HG03571 (cell line): ENCODE results near the gene TESK1.

Experiments
- ATAC-seq: cut with Tn5 transposase; IDR thresholded peaks from one replicate; pipeline ENCODE4 v1.9.1; 2021; ENCODE audit not compliant: unreplicated experiment

TESK1 gene

GRCh38 chr9:35604578-35605350 is at the start of gene TESK1:
TSS of gene TESK1 (plus strand) at chr9:35605262. CDS start at chr9:35605620, 358 bp downstream.
- peak; percentile 40 for ATAC-seq

GRCh38 chr9:35555881-35556280 is 49.2 kb upstream of the TESK1 start:
- ATAC-seq: no peak

- no peak for ATAC-seq
Measured at GRCh38 chr9:35556776-35557175, 48.3 kb upstream of the TESK1 start.

GRCh38 chr9:35557320-35557719 is 47.7 kb upstream of the TESK1 start:
- no peak for ATAC-seq

- no peak for ATAC-seq
Measured at GRCh38 chr9:35558185-35558584, 46.9 kb upstream of the TESK1 start.

- ATAC-seq: no peak
Measured at GRCh38 chr9:35559792-35560530, 45.1 kb upstream of the TESK1 start.

- ATAC-seq: no peak
Measured at GRCh38 chr9:35560625-35561337, 44.3 kb upstream of the TESK1 start.

- ATAC-seq: no peak
Measured at GRCh38 chr9:35561468-35562261, 43.4 kb upstream of the TESK1 start.

- no peak for ATAC-seq
Measured at GRCh38 chr9:35562895-35563780, 41.9 kb upstream of the TESK1 start.

GRCh38 chr9:35563791-35564197 is 41.3 kb upstream of the TESK1 start:
- ATAC-seq: no peak

- ATAC-seq: no peak
Measured at GRCh38 chr9:35564658-35565061, 40.4 kb upstream of the TESK1 start.

GRCh38 chr9:35566417-35566816 is 38.6 kb upstream of the TESK1 start:
- no peak for ATAC-seq

GRCh38 chr9:35568196-35568595 is 36.9 kb upstream of the TESK1 start:
- ATAC-seq: no peak

GRCh38 chr9:35569206-35569605 is 35.9 kb upstream of the TESK1 start:
- no peak for ATAC-seq

- no peak for ATAC-seq
Measured at GRCh38 chr9:35570709-35571504, 34.2 kb upstream of the TESK1 start.

GRCh38 chr9:35574578-35575122 is 30.4 kb upstream of the TESK1 start:
- ATAC-seq: no peak

GRCh38 chr9:35575478-35575877 is 29.6 kb upstream of the TESK1 start:
- ATAC-seq: no peak

- ATAC-seq: no peak
Measured at GRCh38 chr9:35577486-35577885, 27.6 kb upstream of the TESK1 start.

- ATAC-seq: no peak
Measured at GRCh38 chr9:35579130-35579529, 25.9 kb upstream of the TESK1 start.
